Keratinocyte (primary cell): Measurements from ENCODE around the gene DMXL1.

Experiments used
- EZH2 ChIP-seq: IDR thresholded peaks from one replicate; pipeline ENCODE4 v1.6.1; 2012; ENCODE audit warnings: inconsistent platforms, mild to moderate bottlenecking, low read length, moderate library complexity
- TF ChIP-seq, protein P1 (sequence below), 3 experiments: IDR thresholded peaks in 1 of 3; conservative IDR thresholded peaks in 1 of 3; optimal IDR thresholded peaks in 1 of 3; 2 replicates in 2 of 3; 3 replicates in 1 of 3; pipeline versions ENCODE3 to v1.5.1; 2011; ENCODE audit warnings: low read length in 3 of 3, mild to moderate bottlenecking in 3 of 3, moderate library complexity in 2 of 3, control low read depth in 1 of 3, inconsistent platforms in 1 of 3; ENCODE audit not compliant: insufficient read depth in 2 of 3; ENCODE audit errors: extremely low read depth in 1 of 3

DNA sequence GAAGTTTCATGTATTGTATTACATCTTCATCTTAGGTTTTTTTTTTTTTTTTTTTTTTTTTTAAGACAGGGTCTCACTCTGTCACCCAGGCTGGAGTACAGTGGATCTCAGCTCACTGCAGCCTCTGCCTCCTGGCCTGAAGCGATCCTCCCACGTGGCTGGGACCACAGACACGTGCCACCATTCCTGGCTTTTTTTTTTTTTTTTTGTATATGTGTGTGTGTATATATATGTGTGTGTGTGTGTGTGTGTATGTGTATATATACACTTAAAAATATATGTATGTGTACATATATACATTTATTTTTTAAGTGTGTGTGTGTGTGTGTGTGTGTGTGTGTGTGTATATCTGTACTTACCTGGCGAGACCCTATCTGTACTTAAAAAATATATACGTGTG, 6.6 kb downstream of the DMXL1 start:
- TF ChIP-seq, protein P1, sequence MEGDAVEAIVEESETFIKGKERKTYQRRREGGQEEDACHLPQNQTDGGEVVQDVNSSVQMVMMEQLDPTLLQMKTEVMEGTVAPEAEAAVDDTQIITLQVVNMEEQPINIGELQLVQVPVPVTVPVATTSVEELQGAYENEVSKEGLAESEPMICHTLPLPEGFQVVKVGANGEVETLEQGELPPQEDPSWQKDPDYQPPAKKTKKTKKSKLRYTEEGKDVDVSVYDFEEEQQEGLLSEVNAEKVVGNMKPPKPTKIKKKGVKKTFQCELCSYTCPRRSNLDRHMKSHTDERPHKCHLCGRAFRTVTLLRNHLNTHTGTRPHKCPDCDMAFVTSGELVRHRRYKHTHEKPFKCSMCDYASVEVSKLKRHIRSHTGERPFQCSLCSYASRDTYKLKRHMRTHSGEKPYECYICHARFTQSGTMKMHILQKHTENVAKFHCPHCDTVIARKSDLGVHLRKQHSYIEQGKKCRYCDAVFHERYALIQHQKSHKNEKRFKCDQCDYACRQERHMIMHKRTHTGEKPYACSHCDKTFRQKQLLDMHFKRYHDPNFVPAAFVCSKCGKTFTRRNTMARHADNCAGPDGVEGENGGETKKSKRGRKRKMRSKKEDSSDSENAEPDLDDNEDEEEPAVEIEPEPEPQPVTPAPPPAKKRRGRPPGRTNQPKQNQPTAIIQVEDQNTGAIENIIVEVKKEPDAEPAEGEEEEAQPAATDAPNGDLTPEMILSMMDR (optimal IDR thresholded peaks at IDR 0.05 in 1 of 3, IDR thresholded peaks at IDR 0.05 in 1 of 3, conservative IDR thresholded peaks at IDR 0.05 in 1 of 3; ENCODE audit: extremely low read depth in 1 of 3, insufficient read depth in 2 of 3, low read length in 3 of 3) = no peak
- TF ChIP-seq EZH2 = no peak
